Tibial nerve (tissue), 4 donors: Measurements from ENCODE around the gene C6orf118. TPM values are rescaled to one million over a fixed set of nuclear protein-coding genes. Genes with fewer than 3 reads are reported as not detected.

Experiments
- DNase-seq, 2 donors: peaks; one replicate each; pipeline ENCODE4 v3.0.0-alpha.2; 2019; ENCODE audit warnings: low spot score in 2 of 2
- H3K27ac ChIP-seq, 4 donors: fragments of 200-600 bp; sonication (generic) in 3 of 4; one replicate each; pipeline ENCODE4 v1.5.1; 2017 to 2019; ENCODE audit warnings: mild to moderate bottlenecking in 1 of 4
- H3K27me3 ChIP-seq, 2 donors: fragments of 200-600 bp; sonication (generic) in 1 of 2; one replicate each; pipeline versions ENCODE4 v1.5.1 to v1.6.0; 2017 to 2019
- H3K36me3 ChIP-seq, 3 donors: fragments of 200-600 bp; sonication (generic); one replicate each; pipeline ENCODE4 v1.5.1; 2018 to 2019
- H3K4me1 ChIP-seq, 4 donors: fragments of 200-600 bp; sonication (generic) in 3 of 4; one replicate each; pipeline ENCODE4 v1.5.1; 2017 to 2019
- H3K4me3 ChIP-seq, 4 donors: fragments of 200-600 bp; sonication (generic) in 3 of 4; one replicate each; pipeline ENCODE4 v1.5.1; 2017 to 2019; ENCODE audit warnings: mild to moderate bottlenecking in 1 of 4, moderate library complexity in 1 of 4
- H3K9me3 ChIP-seq, 4 donors: fragments of 200-600 bp; sonication (generic) in 3 of 4; one replicate each; pipeline ENCODE4 v1.5.1; 2017 to 2019
- EP300 ChIP-seq, 2 donors: sonication (generic); formaldehyde crosslinking; IDR thresholded peaks; one replicate each; pipeline ENCODE4 v1.6.1; 2017; ENCODE audit warnings: antibody characterized with exemption in 2 of 2, mild to moderate bottlenecking in 1 of 2
- POLR2A ChIP-seq, 2 donors: fragments of 450-650 bp; IDR thresholded peaks; one replicate each; pipeline ENCODE4 v1.6.1; 2017; ENCODE audit warnings: antibody characterized with exemption in 2 of 2, mild to moderate bottlenecking in 2 of 2, moderate library complexity in 2 of 2
- WGBS, 2 donors: methylation state at CpG; one replicate each; pipeline ENCODE4 v1.1.5; 2018; 5-methylcytosine and 5-hydroxymethylcytosine counted together
- total RNA-seq, 4 donors: library from RNA; depleted of rRNA; stranded (reverse); fragments of >200 nt; gene quantifications; one replicate each; pipeline ENCODE4 v1.1.0, GENCODE V29; 2016
- TF ChIP-seq, protein P1 (sequence below), 5 experiments: fragments of 200-600 bp in 3 of 5; fragments of 450-650 bp in 2 of 5; sonication (generic) in 3 of 5; IDR thresholded peaks; one replicate each; pipeline ENCODE4 v1.5.1; 2016 to 2019; ENCODE audit warnings: antibody characterized with exemption in 5 of 5, mild to moderate bottlenecking in 3 of 5, moderate library complexity in 2 of 5

The C6orf118 gene
- total RNA-seq, 4 donors from 2014 or later, result not detected

DNA sequence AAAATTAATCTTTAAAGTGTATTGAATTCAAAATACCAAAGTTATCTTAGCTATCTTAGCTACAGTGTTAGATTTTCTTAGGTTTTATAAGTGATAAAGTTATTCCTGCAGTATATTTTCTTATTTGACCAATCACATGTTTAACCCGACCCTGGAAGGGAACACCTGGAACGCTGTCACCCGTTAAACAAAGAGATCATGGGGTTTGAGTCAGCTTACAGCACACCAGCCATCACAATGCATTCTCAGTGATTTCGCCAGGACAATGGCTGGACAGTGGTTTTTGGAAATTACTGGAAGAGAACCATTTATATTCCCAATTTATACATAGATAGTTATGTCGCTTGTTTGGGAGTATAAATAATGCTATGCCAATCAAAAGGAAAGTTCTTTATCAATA lies 10.5 kb downstream of the C6orf118 start:
- no peaks in the 10 kb centered on the region for H3K36me3 ChIP-seq
- H3K9me3 ChIP-seq, result no peaks in the 10 kb centered on the region
- H3K27me3 ChIP-seq, result no peaks in the 10 kb centered on the region
- 81 to 84% methylated on average over 5 of the region's 5 CpGs for WGBS, 2 donors
- no peaks in the 10 kb centered on the region for H3K4me1 ChIP-seq
- H3K27ac ChIP-seq, result no peak overlapping the region
- no peak overlapping the region for H3K4me3 ChIP-seq
- TF ChIP-seq EP300 (IDR thresholded peaks at IDR 0.05), result no peak
- TF ChIP-seq, protein P1, sequence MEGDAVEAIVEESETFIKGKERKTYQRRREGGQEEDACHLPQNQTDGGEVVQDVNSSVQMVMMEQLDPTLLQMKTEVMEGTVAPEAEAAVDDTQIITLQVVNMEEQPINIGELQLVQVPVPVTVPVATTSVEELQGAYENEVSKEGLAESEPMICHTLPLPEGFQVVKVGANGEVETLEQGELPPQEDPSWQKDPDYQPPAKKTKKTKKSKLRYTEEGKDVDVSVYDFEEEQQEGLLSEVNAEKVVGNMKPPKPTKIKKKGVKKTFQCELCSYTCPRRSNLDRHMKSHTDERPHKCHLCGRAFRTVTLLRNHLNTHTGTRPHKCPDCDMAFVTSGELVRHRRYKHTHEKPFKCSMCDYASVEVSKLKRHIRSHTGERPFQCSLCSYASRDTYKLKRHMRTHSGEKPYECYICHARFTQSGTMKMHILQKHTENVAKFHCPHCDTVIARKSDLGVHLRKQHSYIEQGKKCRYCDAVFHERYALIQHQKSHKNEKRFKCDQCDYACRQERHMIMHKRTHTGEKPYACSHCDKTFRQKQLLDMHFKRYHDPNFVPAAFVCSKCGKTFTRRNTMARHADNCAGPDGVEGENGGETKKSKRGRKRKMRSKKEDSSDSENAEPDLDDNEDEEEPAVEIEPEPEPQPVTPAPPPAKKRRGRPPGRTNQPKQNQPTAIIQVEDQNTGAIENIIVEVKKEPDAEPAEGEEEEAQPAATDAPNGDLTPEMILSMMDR (IDR thresholded peaks at IDR 0.05), result no peak
- TF ChIP-seq POLR2A (IDR thresholded peaks at IDR 0.05), result no peak
- DNase-seq, result no peak

DNA sequence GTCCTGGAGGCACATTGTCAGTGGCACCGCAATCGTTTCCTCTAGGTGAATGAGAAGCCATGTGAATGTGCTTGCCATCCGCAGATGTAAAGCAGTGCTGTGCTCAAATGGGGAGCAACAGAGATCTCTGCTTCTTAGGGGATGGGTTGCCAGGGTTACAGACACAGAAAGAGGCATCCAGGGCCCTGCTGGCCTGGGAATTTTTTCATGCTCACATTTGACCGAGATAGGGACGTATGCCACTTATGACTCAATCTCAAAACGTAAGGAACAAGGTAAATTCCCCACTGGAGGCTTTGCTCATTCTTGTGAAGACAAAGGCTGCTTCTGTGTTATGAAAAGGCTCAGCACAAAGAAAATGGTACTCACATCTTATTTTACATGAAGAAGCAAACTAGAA lies 11.0 kb downstream of the C6orf118 start:
- Histone ChIP-seq H3K4me3 (no peak overlapping the region), H3K4me1 (no peaks in the 10 kb centered on the region), H3K36me3 (no peaks in the 10 kb centered on the region), H3K9me3 (no peaks in the 10 kb centered on the region), H3K27me3 (no peaks in the 10 kb centered on the region), H3K27ac (no peak overlapping the region)
- TF ChIP-seq EP300 (IDR thresholded peaks at IDR 0.05), result no peak
- no peak for TF ChIP-seq POLR2A (IDR thresholded peaks at IDR 0.05)
- WGBS, 2 donors, result 64 to 77% methylated on average over 6 of the region's 6 CpGs
- no peak for DNase-seq

DNA sequence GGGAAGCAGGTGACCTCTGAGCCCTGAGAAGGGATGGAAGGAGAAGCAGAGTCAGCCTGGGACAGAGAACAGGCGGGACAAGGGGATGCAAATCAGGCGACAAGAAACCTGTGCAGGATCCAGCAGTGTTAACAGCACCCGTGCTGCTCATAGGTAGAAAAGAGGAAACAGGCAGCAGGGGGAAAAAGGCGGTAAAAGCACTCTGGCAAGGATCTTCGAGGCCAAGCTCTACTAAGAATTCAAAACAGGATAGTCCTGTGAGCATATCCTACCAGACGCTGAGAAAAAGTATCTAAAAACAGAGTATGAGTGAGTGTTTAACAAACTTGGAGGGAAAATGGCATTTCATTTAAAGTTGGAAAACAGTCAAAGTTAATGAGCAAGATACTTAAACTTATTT lies 16.7 kb downstream of the C6orf118 start:
- H3K36me3 ChIP-seq, result no peaks in the 10 kb centered on the region
- no peak overlapping the region for H3K27ac ChIP-seq
- no peaks in the 10 kb centered on the region for H3K4me1 ChIP-seq
- no peak overlapping the region for H3K4me3 ChIP-seq
- no peaks in the 10 kb centered on the region for H3K27me3 ChIP-seq
- no peak for DNase-seq
- WGBS, 2 donors, result 85 to 86% methylated on average over 6 of the region's 6 CpGs
- TF ChIP-seq, protein P1 (IDR thresholded peaks at IDR 0.05), result no peak
- no peak for TF ChIP-seq EP300 (IDR thresholded peaks at IDR 0.05)
- no peak for TF ChIP-seq POLR2A (IDR thresholded peaks at IDR 0.05)
- peaks cover 0 to 3% (median 0%) of the 10 kb centered on the region in 4 donors for H3K9me3 ChIP-seq

DNA sequence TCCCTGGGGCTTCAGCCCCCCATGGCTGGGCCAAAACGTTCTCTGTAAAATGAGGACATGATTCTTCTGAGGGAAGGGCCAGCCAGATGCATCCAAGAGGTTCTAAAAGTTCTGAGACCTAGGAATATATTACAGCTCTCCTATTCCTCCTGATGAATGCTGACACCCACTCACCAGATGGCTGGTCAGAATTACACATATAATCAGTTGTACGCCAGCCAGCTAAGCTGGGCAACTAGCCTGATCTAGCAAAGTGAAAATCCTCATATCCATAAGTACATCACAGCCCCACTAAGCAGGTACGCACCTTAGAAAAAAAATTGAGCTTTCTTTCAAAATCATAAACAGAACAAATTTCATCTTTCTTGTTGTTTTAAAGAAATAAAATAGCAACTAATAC lies 34.8 kb downstream of the C6orf118 start:
- no peaks in the 10 kb centered on the region for H3K36me3 ChIP-seq
- WGBS, 2 donors, result 66% methylated on average over 3 of the region's 3 CpGs
- no peaks in the 10 kb centered on the region for H3K9me3 ChIP-seq
- no peak for DNase-seq
- no peaks in the 10 kb centered on the region for H3K4me1 ChIP-seq
- no peak overlapping the region for H3K4me3 ChIP-seq
- H3K27ac ChIP-seq, result no peak overlapping the region
- TF ChIP-seq EP300 (IDR thresholded peaks at IDR 0.05), result no peak
- TF ChIP-seq POLR2A (IDR thresholded peaks at IDR 0.05), result no peak
- TF ChIP-seq, protein P1 (IDR thresholded peaks at IDR 0.05), result no peak
- no peaks in the 10 kb centered on the region for H3K27me3 ChIP-seq

DNA sequence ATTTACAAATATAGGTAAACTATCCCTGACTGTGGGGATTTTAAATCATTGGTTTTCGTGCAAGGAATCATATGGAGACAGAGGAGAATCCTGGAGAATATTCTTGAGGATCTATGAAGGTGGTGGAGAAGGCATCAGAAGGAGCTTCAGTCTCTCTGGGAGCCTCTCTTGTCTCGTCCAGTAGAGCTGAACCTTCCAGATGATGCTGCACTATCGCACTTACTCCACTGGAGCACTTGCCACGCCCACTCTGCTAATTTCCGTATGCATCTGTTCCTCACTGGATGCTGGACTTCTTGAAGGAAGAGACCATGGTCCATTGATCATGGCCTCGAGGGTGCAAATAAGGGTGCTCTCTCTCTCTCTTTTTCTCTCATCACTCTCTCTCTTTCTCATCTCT lies 36.8 kb downstream of the C6orf118 start:
- H3K4me3 ChIP-seq, result no peak overlapping the region
- H3K27ac ChIP-seq, result no peak overlapping the region
- H3K4me1 ChIP-seq, result no peaks in the 10 kb centered on the region
- no peak for DNase-seq
- H3K9me3 ChIP-seq, result no peaks in the 10 kb centered on the region
- TF ChIP-seq EP300 (IDR thresholded peaks at IDR 0.05) (no peak), POLR2A (IDR thresholded peaks at IDR 0.05) (no peak)
- TF ChIP-seq, protein P1 (IDR thresholded peaks at IDR 0.05), result no peak
- WGBS, 2 donors, result 85 to 88% methylated on average over 6 of the region's 6 CpGs
- H3K36me3 ChIP-seq, result no peaks in the 10 kb centered on the region
- H3K27me3 ChIP-seq, result no peaks in the 10 kb centered on the region

DNA sequence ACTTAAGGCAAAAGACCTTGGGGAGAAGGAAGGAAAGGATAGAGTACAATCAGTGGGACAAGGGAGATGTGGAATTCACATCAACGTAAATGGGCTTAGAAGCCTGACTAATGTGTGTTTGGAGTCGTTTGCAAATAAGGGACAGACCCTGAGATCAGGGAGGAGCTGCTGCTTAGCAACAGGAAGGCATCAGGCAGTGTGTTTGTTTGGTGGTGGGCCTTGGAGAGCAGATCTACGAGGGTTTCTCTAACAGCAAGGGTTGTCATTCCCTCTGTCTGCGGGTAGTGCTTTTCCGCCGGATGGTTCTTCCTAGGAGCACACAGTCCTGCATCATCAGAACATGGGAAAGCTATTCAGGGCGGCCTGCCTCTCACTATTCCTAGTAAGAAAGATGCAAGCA lies 40.4 kb downstream of the C6orf118 start:
- H3K4me1 ChIP-seq, result no peaks in the 10 kb centered on the region
- no peak for TF ChIP-seq POLR2A (IDR thresholded peaks at IDR 0.05)
- TF ChIP-seq, protein P1 (IDR thresholded peaks at IDR 0.05), result no peak
- no peak for TF ChIP-seq EP300 (IDR thresholded peaks at IDR 0.05)
- H3K9me3 ChIP-seq, result no peaks in the 10 kb centered on the region
- H3K36me3 ChIP-seq, result no peaks in the 10 kb centered on the region
- H3K27me3 ChIP-seq, result no peaks in the 10 kb centered on the region
- DNase-seq, result no peak
- no peak overlapping the region for H3K4me3 ChIP-seq
- no peak overlapping the region for H3K27ac ChIP-seq
- WGBS, 2 donors, result 46 to 55% methylated on average over 7 of the region's 7 CpGs
